ENCODE measurements around the gene MACF1.
"Not testable (repeated sequence)": the region's sequence is repeated elsewhere in the genome, so short reads cannot be mapped to it uniquely, and the experiment has no call there.

DNA sequence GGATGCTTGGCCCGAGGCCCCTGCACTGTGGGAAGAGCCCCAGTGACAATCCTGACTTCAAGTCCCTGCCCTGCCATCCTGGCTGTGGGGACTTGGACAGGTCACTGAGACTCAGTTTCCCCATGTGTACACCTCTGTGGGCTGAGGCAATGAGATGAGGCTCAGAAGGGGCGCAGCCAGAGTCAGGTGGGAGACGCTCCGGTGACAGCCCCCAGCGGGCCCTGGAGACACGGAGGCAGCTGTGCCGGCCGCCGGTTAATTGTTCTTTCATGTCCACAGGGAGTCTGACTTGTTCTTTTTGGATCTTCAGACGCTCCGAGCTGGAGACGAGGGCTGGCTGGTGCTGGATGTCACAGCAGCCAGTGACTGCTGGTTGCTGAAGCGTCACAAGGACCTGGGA lies 307.0 kb downstream of the MACF1 start:
- TF ChIP-seq POLR2A (IDR thresholded peaks at IDR 0.05; ENCODE audit: low read length); GATA1 (IDR thresholded peaks at IDR 0.05; ENCODE audit: low read depth, low read length): not testable (repeated sequence)
